ENCODE data around the gene ITPRID2.

Gene ITPRID2

DNA sequence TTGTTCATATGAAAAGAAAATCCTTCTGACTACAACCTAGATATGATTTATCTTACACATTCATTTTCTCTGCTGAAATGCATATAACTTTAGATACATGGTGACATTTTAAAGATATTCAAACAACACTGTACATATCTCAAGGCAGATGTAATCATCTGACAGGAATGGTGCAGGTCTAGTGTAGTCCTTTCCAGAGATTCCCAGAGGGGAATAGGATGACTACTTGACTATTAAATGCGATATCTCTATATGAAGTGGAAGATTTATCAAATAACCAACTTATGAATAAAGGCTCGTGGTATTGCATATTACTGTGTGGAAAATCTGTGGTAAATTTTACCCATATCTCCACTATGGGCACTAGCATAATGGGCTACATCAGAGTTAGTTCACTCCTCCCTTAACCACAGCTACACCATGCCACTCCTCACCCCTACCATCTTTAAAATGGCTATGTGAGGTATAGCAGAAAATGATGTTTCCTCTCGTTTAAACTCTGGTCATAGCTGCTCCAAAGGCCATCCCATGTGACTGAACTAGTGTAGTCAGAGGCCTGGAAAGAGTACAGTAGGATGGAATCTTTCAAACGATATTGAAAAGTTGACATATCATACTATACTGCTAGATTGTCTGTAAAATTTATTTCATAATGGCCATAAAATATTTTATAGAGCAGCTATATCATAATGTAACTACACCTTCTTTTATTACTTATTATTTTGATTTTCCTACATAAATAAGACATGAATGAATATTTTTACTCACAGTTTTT, 9.1 kb upstream of the ITPRID2 start:
- DNase-seq, result peak; percentile 13

DNA sequence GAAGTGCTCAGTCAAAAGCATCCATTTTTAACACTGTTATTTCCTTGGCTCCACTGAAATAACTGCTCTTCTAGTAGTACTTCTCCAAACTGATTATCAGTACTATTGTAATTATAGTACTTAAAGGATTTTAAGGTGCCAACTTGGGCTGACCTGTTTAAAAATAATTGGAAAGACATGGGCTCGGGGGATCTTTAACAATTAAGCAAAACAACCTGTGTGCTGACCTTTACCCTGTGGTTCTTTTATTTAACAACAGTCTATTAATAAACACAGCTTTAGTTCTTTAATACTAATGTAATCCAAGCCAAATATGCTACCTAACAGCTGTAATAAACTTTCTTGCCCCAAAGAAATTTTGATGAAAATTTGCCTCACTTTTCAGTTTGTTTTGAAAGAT, 6.9 kb upstream of the ITPRID2 start:
- DNase-seq, result no peak

DNA sequence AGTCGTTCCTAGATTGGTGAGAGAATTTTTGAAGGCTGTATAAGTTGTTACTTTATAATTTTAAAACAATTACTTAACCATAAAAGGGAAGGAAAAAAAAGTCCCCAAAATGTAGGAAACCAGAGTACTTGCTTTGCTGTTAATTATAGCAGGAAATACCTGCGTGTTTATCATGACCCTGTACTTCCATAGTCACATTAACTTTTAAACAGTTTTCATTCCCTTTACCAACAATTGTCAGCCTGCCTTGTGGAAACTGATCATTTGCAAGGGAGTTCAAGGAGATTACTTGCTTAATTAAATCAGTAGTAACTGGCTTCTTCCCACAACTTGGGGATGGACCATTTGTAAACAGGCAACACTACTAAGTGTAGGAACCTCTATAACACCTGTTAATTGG, 6.4 kb upstream of the ITPRID2 start:
- DNase-seq, result no peak

DNA sequence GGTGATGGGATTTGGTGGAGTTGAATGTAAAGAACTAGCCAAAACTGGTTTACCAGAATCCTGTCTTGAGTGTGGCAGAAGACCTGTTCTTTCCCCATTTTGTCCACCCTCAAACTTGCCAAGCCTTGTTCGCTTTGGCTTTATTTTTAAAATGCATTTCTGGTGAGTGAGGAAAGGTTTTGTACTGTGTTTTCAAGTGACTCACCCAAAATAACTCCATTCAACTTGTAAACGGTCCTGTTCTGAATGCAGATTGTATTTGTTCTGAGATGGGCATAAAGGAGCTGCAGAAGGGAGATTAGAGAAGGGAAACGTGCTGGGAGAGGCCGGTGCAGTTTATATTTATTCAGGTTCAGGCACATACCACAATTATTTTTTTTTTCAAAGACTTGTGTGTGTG, 5.3 kb upstream of the ITPRID2 start:
- no peak for DNase-seq

DNA sequence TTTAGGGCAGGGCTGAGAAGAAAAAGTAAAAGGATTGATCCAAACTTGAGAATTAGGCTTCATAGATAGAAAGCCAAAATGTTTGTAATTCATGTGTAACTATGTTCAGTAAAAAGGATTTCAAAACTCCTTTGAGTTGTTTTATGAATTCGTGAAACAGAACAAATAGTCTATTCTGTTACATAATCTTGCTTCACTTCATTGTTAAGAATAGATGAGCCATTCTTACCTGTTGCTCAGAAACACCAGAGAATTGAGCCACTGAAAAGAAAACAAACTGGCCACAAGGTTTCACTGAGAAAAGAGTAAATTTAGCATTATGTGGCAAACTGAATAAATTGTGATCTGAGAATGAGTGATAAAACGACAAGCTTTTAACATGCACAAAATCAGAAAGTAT, 4.5 kb upstream of the ITPRID2 start:
- DNase-seq, result no peak

DNA sequence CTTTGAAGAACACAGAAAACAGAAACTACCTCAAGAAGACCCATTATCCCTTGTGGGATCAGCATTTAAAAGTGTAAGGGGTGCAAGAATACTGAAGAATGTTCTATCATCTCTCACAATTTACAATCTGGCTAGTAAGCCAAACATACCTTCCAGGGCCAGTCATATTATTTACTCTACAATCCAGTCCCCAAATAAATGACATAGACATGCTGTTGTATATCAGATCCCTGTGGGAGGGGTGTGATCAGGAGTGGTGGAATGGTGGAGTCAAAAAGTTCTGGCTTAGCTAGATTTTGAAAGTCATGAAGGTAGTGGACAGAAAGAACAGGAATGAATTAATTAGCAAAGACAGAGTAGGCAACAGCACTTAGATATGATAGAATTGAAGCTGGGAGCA, 1.8 kb upstream of the ITPRID2 start:
- DNase-seq, result no peak

DNA sequence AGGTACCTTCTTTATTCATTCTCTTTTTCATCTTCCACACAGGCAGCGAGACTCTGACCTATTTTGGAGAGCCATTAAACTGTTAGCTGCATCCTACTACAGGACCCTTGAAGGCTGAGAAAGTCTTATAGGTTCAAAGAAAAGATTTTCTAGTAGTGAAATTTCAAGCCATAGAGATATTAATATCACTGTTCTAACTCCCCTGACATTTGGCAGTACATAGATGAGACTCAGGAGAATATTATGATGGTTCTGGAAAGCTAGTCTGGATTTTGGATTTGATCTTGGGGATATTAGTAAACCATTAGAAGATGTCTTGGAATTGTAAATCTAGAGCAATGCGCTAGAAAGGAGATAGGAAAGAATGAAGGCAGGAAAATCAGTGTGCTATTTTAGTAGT, 1.3 kb upstream of the ITPRID2 start:
- DNase-seq, result no peak

DNA sequence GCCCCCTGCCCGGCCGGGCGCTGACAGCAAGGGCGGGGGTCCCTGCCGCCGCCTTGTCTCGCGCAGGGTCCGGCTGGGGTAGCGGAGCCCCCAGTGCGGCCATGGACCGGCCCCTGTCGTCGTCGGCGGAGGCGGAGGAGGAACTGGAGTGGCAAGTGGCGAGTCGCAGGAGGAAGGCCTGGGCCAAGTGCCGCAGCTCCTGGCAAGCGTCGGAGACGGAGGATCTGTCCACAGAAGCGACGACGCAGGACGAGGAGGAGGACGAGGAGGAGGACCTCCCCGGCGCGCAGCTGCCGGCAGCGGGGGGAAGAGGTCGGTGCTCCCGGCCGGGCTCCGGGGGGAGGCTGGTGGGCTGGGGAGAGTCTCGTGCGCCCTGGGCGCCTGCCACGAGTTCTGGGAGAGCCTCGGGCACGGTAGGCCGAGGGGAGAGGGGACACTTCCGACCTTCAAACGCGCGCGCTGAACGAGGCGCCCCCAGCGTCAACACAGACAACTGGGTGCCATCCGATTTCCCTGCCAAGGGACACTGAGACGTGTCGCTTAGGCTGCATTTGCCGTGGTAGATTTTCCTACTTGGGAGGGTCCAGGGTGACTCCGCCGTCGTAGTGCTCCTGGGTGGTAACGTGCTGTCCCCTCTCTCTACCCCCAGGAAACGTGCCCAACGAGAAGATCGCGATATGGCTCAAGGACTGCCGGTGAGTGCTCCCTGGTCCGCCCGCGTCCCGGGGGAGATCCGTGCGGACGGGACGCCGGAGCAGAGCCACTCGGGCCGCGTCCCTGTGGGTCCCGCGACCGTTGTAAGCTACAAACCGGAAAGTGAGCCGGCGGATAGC, 652 bp downstream of the ITPRID2 start:
- DNase-seq, result peak; percentile 56

DNA sequence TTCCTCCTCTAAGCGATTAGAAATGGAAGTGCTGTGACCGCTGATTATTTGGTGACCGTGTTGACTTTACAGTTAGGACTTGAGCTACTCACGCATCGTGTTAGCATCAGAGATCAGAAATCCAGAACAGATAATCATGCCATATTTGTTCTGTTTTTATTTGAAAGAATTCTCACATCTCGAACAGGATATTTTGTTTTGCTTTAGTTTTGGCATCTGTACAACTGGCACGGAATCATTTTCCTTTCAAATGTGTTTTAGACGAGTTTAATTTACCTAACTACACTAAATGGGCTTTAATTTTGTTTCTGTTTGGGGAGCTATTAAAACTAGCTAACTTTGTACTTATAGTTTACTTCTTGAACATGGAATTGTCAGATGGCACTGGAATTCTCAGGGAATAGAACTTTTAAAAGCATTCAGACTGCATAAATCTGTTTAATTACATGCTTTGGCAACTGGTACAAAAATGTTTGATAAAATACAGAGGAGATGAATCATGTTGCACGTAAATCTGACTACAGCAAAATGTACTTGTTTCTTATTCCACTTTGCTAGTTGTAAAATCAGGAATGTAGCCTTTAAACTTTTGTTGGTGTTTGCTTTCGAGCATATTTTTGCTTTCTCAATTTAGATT, 1.4 kb downstream of the ITPRID2 start:
- peak; percentile 53 for DNase-seq

DNA sequence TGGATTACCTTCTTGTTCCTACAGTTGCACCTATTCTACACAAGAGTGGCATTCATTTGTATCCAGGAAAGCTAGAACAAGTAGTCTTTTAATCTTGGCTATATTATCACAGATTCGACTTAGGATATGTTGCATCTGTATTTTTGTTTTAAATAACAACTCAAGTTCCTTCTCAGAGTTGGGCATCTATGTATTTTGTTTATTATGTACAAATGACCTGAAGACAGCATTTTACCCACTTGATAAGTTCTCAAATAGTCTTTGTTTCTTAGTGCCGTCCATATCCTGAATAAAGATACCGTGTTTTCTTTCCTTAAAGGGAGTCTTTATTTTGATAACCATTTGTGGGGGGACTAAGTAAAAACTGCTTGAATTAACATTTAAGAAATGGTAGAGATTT, 2.9 kb downstream of the ITPRID2 start:
- no peak for DNase-seq

DNA sequence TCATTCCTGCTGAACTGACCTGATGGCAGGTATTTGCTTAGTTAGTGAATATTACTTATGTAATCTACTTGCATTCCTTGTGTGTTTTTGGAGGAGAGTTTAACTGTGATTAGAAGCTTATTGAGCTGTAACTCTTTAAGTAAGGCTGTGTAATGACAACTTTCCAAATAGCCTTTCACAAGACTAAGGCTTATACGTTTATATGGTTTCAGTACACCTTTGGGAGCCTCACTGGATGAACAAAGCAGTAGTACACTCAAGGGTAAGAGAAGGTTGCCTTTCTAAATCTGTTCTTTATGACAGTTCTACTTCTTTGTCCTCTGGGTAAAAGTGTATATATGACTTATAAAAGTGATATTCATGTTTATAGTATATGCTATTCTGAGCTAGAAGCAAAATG, 4.3 kb downstream of the ITPRID2 start:
- DNase-seq, result no peak

DNA sequence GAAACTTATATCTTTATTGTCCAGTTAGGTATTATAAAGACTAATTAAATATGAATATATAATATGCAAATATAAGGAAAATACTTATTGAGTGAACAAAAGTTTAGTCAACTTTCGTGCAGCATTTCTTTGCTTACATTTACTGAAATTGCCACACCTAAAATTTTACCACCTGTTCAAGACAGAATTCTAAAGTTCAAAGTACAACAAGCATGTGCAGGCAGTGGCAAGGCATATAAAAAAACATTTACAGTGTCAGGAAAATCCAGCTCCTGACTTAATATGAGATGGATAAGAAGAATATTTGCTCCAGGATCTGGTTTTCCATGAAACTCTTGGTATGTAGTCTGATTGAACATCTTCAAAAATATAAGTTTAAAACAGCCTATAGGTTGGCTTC, 4.8 kb downstream of the ITPRID2 start:
- DNase-seq, result no peak

DNA sequence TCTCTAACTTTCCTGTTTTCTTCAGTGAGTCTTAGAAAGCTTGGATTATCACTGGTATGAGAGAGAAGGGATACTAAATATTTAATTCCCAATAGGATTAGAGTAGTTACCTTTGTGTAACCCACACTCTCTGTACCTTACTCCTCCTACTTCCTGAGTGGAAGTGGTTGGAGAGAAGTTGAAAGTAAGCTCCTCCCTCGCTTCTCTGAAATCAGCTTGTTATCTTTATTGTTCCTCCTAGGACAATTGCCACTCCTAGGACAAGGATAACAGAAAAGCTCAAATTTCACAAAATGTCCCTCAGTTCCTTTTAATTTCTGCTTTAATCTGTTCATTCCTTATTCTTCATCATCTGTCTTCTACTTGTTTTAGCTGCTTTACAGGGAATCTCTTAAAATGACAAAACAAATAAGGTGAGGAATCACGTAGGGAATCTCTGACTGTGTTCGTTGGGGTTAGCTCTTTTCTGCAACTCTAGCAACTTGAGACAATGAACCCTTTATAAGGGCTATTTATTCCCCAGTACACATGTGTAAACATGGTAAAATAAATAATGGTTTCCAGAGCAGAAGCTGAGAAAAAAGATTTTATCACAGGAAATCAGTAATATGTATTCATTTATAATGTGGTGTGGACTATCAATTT, 8.6 kb downstream of the ITPRID2 start:
- DNase-seq, result no peak

DNA sequence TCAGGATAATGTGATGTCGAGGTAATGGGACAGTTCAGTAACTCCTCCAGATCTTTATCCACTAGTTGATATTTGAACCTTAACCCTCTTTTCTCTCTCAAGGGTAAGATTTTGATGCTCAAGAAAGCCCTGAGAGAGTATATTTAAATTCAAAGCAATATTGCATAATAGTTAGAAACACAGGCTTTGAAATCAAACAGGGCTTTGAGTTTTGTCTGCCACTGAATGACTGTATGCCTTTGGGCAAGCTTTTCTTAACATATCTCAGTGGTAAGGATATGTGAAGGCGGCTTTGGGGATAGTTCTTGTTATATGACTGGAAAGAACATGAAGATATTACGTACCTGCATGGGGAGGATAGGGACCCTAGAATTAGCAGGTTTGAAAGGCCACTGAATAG, 11.1 kb downstream of the ITPRID2 start:
- no peak for DNase-seq

DNA sequence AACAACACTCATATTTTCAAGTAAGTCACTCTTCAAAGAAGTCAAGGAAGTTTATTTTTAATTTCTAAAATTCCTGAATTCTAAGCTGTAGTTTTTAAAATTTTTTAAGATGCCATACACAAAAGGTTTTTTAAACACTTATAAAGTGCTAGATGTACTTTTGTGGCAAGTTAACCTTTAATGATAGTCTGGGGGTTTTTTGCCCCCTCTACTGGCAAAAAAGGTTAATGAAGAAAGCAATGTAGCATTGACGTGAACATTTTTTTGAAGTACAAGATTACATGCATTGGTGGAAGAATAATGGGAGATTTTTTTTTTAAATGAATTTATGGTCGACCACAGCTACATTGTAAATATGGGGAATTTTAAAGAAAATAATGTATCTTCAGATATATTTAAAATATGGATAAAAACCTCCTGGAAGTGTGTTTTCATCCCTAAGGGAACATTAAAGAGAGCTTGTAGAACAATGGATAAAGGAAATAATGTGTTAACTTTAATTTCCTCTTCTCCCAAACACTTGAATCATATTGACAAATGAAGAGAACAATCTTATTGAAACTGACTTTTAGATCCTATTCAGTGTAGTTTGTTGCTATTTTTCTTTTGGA, 12.6 kb downstream of the ITPRID2 start:
- DNase-seq, result peak; percentile 36

DNA sequence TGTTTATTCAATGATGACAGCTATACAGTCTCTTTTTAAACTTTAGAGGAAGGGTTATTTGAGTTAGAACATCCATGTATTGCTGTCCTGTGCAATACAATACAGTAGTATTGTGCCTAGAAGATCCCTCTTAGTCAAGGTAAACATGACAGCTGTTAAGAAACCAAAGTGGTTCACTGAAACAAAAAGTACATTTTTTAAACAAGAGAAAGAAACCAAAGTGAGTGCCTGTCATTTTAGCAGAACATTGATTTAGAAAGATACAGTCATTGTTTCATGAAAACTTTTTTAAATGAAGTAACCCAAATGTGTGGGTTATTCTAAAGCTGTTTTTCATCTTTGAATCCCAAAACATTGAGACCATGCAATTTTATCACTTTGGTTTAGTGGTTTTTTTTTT, 15.5 kb downstream of the ITPRID2 start:
- DNase-seq, result no peak

DNA sequence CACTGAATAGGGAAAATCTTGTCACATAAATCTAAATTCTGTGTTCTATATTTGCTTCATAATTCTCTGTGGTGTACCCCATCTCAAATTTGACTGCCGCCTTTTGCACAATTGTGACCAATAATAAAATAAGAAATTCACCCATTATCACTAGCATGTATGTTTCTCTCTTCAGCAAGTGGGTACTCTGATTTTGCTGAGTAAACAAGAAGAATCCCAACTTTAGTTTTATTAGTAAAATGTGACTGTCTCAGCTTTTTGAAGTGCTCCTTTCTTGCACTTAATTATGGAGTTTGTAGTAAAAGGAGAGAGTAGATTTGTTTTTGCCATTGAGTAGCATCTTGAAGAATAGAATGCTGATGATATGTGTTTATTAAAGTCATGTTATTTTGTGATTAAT, 16.1 kb downstream of the ITPRID2 start:
- DNase-seq, result no peak

DNA sequence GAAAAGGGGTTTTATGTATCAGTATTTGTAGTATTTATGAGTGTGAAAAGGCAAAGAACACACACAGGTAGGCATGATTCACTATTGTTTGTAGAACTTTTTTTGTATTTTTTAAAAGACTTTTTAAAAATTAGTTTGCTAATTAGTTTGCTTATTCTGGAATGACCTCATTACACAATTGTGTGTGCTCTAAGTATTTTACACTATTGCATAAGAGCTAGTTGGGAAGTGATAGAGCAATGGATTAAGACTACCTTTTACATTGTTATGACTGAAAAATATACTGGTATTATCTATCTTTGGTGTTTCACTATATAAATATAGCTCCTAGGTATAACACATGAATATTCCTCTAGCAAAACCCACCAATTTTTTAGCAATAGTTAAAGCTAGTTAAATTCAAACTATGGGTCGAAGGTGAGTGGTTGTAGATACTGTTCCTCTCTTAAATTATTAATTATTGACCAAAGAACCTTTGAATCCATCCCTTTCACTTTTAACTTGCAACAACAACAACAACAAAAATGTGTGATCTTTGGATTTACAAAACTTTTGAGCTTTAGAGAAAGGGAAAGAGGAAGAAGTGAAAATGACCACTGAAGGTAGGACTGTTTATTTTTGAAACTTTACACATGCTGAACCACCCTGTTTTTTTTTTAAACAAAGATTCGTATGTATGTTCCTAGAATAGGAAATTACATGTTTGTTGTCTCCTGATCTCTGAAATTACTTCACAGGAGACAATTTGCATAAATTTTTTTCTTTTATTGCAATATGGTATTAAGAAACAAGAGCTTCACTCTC, 18.7 kb downstream of the ITPRID2 start:
- no peak for DNase-seq

DNA sequence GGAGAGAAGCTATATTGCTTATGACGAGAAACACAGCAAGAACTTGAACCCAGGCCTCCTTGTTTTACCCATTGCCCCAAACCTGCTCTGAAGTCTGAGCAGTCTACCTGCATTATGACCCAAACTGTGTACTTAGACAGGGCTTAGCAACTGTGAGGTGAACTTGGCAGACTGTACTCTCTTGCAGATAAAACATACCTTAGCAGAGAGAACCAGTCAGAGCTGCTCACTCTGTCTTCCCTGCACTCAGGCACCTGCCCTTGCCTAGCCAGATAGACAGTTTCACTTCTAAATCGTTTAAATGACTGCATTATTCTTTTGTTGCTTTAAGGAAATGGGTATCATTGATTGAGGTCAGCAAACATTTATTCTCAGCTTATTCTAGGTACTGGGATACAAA, 20.3 kb downstream of the ITPRID2 start:
- DNase-seq, result no peak

DNA sequence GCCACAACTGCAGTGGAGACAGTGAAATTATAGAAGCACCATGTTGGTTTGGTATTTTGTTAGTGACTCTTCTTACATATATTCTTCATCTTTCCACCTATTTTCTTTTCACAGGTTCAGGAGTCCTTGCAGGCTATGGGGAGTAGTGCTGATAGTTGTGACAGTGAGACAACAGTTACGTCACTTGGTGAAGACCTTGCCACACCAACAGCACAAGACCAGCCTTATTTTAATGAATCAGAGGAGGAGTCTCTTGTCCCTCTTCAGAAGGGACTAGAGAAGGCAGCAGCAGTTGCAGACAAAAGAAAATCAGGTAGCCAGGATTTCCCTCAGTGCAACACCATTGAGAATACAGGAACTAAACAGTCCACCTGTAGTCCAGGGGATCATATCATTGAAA, 23.6 kb downstream of the ITPRID2 start:
- DNase-seq, result no peak
